ENCODE measurements around the gene ESAM. TPM values are rescaled to one million over a fixed set of nuclear protein-coding genes. Genes with fewer than 3 reads are reported as not detected.

The ESAM gene
- total and polyA plus RNA-seq, 2 of the 8 experiments (the other 6 are each of a cell fraction or from before 2014, with no cell fraction given), result 0.09 TPM; not detected in 1

DNA sequence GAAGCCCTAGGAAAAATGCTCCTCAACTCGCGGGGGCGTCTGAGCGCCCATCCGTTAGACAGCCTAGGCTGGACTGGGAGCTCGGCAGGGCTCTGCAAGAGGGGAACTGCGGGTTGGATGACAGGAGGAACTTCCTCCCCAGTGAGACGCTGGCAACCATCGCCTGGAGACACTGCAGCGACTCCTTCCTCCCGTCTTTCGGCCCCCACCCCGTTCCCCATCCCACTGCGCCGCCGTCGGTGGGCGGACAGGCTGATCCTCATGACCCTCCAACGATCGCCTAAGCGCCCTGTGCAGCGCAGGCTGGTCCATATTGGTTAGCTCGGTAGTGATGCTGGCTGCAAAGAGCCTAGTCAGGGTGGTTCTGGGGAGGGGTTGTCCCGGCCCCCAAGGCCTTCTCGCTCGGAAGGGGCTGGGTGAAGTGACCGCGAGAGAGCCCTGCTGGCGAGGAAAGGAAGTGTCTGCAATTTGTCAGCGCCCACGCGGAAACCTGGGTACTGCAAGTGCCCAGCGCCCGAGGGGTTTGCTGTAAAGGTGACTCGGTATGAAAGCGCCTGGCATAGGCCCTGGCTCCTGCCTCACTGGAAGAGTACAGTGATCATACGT is 21.7 kb downstream of the ESAM start:
- no peak overlapping the region for H3K9ac ChIP-seq (replicated peaks in 1 of 4; ENCODE audit: extremely low read depth in 1 of 4, low read depth in 3 of 4, low read length in 3 of 4)
- H3K79me1 ChIP-seq (ENCODE audit: low read depth, low read length), result no peaks in the 10 kb centered on the region
- H3K4ac ChIP-seq (replicated peaks; ENCODE audit: insufficient read length, low read depth, low read length), result no peak overlapping the region
- CTCF ChIA-PET (ENCODE audit: partially characterized antibody), result interaction anchor here (0.9 to 21.1 kb wide), 11 partner anchors 15 to 126 kb away, joined by 3 to 382 read pairs (median 4); partner anchors contain the start of genes ESAM, ROBO3 and VSIG2
- peak overlapping the region; percentile 29 to 68 (median 46) for H3K4me3 ChIP-seq (ENCODE audit: extremely low read depth in 1 of 4, insufficient read depth in 2 of 4, low read depth in 3 of 4, low read length in 4 of 4)
- H2BK20ac ChIP-seq (ENCODE audit: low read length), result no peak overlapping the region
- peaks cover 10 to 20% of the 10 kb centered on the region in 2 experiments for H4K20me1 ChIP-seq (replicated peaks in 1 of 2; ENCODE audit: control insufficient read depth in 1 of 2, insufficient read depth in 2 of 2, low read length in 2 of 2)
- POLR2A ChIA-PET (ENCODE audit: partially characterized antibody), result interaction anchor here (0.9 to 1.3 kb wide), 4 partner anchors 10 to 67 kb away, joined by 3 to 6 read pairs (median 3); no protein-coding TSS in a partner anchor
- FAIRE-seq (no peak), DNase-seq (ENCODE audit: low read depth in 1 of 2, low spot score in 2 of 2) (no peak)
- H3K4me2 ChIP-seq (ENCODE audit: insufficient read depth in 1 of 2, low read depth in 2 of 2, low read length in 2 of 2), result peak overlapping the region; percentile 75 to 97
- no peaks in the 10 kb centered on the region for H3K79me2 ChIP-seq (ENCODE audit: control insufficient read depth in 1 of 2, insufficient read depth in 2 of 2, low read length in 2 of 2)
- H3K56ac ChIP-seq (replicated peaks; ENCODE audit: insufficient read length, low read depth, low read length), result no peak overlapping the region
- no peak overlapping the region for H3K23ac ChIP-seq (ENCODE audit: insufficient read length)
- no peak overlapping the region for H2BK15ac ChIP-seq (ENCODE audit: low read length)
- H4K5ac ChIP-seq (ENCODE audit: insufficient read length, low read depth, low read length), result no peak overlapping the region
- peaks cover 0 to 22% (median 8%) of the 10 kb centered on the region in 4 experiments; a peak in 6 of 7 replicates for H3K4me1 ChIP-seq (replicated peaks in 1 of 4; ENCODE audit: control insufficient read depth in 3 of 4, insufficient read depth in 4 of 4, low read length in 3 of 4)
- no peaks in the 10 kb centered on the region for H3K36me3 ChIP-seq (ENCODE audit: control insufficient read depth in 2 of 4, insufficient read depth in 4 of 4, low read length in 3 of 4)
- no peak overlapping the region for H4K91ac ChIP-seq (replicated peaks; ENCODE audit: insufficient read length, low read length)
- H2BK5ac ChIP-seq (ENCODE audit: low read depth, low read length), result no peak overlapping the region
- H3K9me3 ChIP-seq (ENCODE audit: insufficient read depth in 2 of 2, low read depth in 1 of 2, low read length in 1 of 2), result no peaks in the 10 kb centered on the region
- H3K27ac ChIP-seq (ENCODE audit: low read depth, low read length), result no peak overlapping the region
- H2BK12ac ChIP-seq (ENCODE audit: low read depth, low read length), result no peak overlapping the region
- H2BK120ac ChIP-seq (replicated peaks; ENCODE audit: low read depth, low read length), result no peak overlapping the region
- H2AFZ ChIP-seq (ENCODE audit: low read length), result no peak overlapping the region
- no peak overlapping the region for H4K8ac ChIP-seq (ENCODE audit: extremely low read depth, insufficient read depth, low read length)
- WGBS, 2 experiments (ENCODE audit: extremely low coverage in 1 of 2, insufficient coverage in 1 of 2, insufficient read length in 1 of 2, insufficient replicate concordance in 2 of 2, low coverage in 1 of 2, low lambda C conversion rate in 2 of 2, missing lambda C conversion rate in 1 of 2), result 4% methylated on average over 35 of the region's 37 CpGs; no CpG with 5 or more reads in 1 of the 2 experiments
- peaks cover 76 to 97% (median 89%) of the 10 kb centered on the region in 4 experiments for H3K27me3 ChIP-seq (replicated peaks in 1 of 4; ENCODE audit: control insufficient read depth in 3 of 4, extremely low read depth in 1 of 4, insufficient read depth in 3 of 4, low read length in 3 of 4)
- H3K18ac ChIP-seq (ENCODE audit: extremely low read depth, low read length), result no peak overlapping the region
- peaks cover 9% of the 10 kb centered on the region for H3K23me2 ChIP-seq (ENCODE audit: low read depth, low read length)
- no peak overlapping the region for H2AK5ac ChIP-seq (ENCODE audit: low read depth, low read length)
- H3K14ac ChIP-seq (ENCODE audit: insufficient read length), result no peak overlapping the region
- peak; percentile 41; the same call in 1 of the 2 replicates for TF ChIP-seq KDM1A (IDR thresholded peaks at IDR 0.05; ENCODE audit: borderline replicate concordance, low read length)
- TF ChIP-seq CBX8 (IDR thresholded peaks at IDR 0.05; ENCODE audit: borderline replicate concordance, low read depth, low read length), result no peak; the same call in 1 of the 2 replicates
- no peak for TF ChIP-seq SIX5 (IDR thresholded peaks at IDR 0.05; ENCODE audit: low read depth, low read length)
- TF ChIP-seq, protein P1, sequence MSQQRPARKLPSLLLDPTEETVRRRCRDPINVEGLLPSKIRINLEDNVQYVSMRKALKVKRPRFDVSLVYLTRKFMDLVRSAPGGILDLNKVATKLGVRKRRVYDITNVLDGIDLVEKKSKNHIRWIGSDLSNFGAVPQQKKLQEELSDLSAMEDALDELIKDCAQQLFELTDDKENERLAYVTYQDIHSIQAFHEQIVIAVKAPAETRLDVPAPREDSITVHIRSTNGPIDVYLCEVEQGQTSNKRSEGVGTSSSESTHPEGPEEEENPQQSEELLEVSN (IDR thresholded peaks at IDR 0.05), result no peak
- peak; percentile 80 for TF ChIP-seq SUZ12 (IDR thresholded peaks at IDR 0.05; ENCODE audit: low read length)
- no peak for TF ChIP-seq POU5F1 (IDR thresholded peaks at IDR 0.05; ENCODE audit: low read depth, low read length)
- peak; percentile 94 for TF ChIP-seq RNF2 (IDR thresholded peaks at IDR 0.05; ENCODE audit: borderline replicate concordance, low read depth, low read length, missing control alignments, poor library complexity, severe bottlenecking)
- TF ChIP-seq, protein P2, sequence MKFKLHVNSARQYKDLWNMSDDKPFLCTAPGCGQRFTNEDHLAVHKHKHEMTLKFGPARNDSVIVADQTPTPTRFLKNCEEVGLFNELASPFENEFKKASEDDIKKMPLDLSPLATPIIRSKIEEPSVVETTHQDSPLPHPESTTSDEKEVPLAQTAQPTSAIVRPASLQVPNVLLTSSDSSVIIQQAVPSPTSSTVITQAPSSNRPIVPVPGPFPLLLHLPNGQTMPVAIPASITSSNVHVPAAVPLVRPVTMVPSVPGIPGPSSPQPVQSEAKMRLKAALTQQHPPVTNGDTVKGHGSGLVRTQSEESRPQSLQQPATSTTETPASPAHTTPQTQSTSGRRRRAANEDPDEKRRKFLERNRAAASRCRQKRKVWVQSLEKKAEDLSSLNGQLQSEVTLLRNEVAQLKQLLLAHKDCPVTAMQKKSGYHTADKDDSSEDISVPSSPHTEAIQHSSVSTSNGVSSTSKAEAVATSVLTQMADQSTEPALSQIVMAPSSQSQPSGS (IDR thresholded peaks at IDR 0.05; ENCODE audit: low read length), result no peak
- TF ChIP-seq BACH1 (IDR thresholded peaks at IDR 0.05; ENCODE audit: low read length), result peak; percentile 73
